SH-SY5Y (cell line): ENCODE measurements around the gene FBXO27.

Source experiments
- GATA2 ChIP-seq: IDR thresholded peaks from 2 replicates; pipeline ENCODE4 v1.6.1; 2011; ENCODE audit warnings: mild to moderate bottlenecking, low read depth, low read length
- GATA3 ChIP-seq: IDR thresholded peaks from 2 replicates; pipeline ENCODE4 v1.6.1; 2011; ENCODE audit warnings: low read depth, mild to moderate bottlenecking, low read length, moderate library complexity

DNA sequence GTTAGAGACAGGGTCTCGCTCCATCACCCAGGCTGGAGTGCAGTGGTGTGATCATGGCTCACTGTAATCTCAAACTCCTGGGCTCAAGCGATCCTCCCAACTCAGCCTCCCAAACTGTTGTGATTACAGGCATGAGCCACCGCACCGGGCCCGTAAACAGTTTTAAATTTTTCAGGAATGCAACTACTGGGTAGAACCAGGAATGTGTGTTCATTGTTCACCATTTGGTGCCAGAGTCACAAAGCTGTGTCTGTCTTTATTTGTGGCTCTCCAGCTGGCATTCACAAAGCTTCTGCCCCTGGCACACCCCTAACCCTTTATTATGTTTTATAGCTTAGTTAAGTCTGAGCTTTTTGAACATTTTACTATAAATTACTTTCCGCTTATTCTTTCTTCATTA lies 32.1 kb upstream of the FBXO27 start:
- TF ChIP-seq GATA2, result no peak
- no peak for TF ChIP-seq GATA3
